GM12864 (cell line): ENCODE data around the gene XG.
"Not testable (repeated sequence)": the region's sequence is repeated elsewhere in the genome, so short reads cannot be mapped to it uniquely, and the experiment has no call there.

Experiments
- DNase-seq: peaks from one replicate; pipeline ENCODE4 v3.0.0-alpha.2; 2011; ENCODE audit warnings: low read depth
- H3K4me3 ChIP-seq: 2 replicates; pipeline ENCODE4 v1.5.1; 2011; ENCODE audit warnings: mild to moderate bottlenecking, low read depth, low read length, control low read depth
- CTCF ChIP-seq: IDR thresholded peaks from 2 replicates; pipeline ENCODE4 v1.5.1; 2011; ENCODE audit warnings: low read depth, mild to moderate bottlenecking, moderate library complexity, low read length, control low read depth, inconsistent platforms; ENCODE audit errors: missing control alignments

XG gene

DNA sequence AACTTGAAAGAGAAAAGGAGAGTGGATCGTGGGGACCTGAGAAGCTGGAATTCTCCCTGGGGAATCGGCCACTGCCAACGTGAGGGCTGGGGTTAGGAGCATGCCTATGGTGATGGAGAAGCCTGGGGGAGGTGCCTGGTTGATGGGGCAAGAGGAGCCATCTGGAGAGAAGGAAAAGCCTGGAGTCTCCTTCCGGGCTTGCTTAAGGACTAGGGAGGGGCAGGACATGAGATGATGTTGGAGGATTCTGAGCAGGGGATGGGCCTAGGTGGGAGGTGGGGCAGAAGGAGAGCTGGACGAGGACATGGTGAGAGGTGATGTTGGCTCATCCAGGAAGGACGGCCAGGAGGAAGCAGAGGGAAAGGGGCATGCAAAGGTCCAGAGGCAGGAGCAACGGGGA lies 41.9 kb downstream of the XG start:
- TF ChIP-seq CTCF: no peak
- no peak for DNase-seq
- H3K4me3 ChIP-seq: no peak overlapping the region

DNA sequence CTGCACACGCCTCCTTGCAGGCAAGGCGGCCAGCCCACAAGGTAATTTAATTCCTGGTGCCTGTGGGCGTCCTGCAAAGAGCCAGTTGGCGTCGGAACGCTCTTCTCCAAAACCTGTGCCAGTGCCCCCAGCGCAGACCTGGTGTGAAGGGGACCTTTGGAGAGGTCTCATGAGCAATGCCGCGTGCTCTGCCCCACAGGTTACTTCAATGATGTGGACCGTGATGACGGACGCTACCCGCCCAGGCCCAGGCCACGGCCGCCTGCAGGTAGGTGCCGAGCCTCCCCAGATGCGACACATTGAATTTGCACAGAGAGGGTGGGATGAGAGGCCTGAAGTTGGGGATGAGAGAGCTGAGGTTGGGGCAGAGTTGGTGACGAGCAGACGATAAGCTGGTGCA lies 42.5 kb downstream of the XG start:
- no peak for TF ChIP-seq CTCF
- H3K4me3 ChIP-seq: no peak overlapping the region
- no peak for DNase-seq

- not testable (repeated sequence) for H3K4me3 ChIP-seq, DNase-seq
Measured at GRCh38 chrX:2796808-2797207, 45.0 kb downstream of the XG start.

DNA sequence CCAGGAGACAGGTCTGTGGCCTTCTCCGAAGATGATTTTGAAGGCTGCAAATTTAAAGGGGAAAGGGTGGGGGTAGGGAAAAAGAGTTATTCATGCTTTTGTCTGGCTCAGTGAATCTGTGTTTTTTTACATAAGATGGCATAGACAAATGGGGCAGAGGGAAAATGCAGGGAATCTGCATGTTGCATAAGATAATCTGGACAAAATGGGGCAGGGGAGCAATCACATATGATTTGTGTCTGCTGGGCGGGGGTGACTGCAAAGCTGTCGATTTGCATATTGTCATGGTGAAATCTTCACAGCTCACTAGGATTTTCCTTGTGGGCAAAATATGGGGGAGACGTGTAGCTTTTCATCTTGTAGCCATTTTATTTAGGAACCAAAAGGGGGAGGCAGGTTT lies 47.5 kb downstream of the XG start:
- no peak overlapping the region for H3K4me3 ChIP-seq
- no peak for DNase-seq
- no peak for TF ChIP-seq CTCF

DNA sequence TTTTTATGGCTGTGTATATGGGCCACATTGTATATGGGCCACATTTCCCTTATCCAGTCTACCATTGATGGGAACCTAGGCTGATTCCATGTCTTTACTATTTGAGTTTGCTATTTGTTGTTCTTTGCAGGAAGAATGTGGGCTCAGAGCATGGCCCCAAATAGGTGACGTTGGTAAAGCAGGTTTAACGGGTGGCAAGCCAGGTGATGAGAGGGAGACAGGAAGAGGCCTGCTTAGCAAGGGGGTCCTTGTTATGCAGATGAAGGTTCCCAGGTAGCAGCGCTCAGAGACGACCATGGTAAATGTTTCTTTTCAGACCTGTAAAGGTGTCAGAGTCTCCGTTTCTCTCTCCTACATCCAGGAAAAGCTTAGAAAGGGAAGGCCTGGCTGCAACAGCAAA lies 48.1 kb downstream of the XG start:
- DNase-seq, H3K4me3 ChIP-seq: not testable (repeated sequence)

GRCh38 chrX:2801223-2801622 lies 49.4 kb downstream of the XG start:
- no peak for TF ChIP-seq CTCF
- no peak overlapping the region for H3K4me3 ChIP-seq
- no peak for DNase-seq

GRCh38 chrX:2802376-2803090 lies 50.7 kb downstream of the XG start:
- not testable (repeated sequence) for DNase-seq, H3K4me3 ChIP-seq

- H3K4me3 ChIP-seq, DNase-seq: not testable (repeated sequence)
Measured at GRCh38 chrX:2803486-2803885, 51.6 kb downstream of the XG start.

DNA sequence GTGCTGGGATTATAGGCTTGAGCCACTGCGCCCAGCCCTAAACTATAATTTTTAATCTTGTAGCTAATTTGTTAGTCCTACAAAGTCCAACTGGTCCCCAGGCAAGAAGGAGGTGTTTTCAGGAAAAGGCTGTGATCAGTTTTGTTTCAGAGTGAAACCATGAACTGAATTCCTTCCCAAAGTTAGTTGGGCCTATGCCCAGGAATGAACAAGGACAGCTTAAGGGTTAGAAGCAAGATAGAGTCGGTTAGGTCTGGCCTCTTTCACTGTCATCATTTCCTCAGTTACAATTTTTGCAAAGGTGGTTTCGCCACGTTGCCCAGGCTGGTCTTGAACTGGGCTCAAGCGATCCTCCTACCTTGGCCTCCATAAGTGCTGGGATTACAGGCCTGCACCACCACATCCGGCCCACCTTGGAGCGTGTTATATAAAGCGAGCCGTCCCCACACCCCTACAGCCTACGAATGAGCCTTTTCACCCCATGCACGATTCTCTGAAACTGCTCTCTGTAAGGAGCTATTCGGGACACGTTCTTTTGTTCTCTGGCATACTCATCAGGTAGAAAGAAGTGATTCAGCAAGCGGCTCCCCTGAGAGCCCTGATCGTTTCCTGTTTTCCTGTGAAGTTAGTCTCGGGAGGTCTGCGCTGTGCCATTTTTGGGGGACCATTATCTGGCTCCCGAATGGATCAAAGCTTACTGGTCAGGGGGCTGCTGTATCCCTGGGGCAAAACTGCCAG lies 52.4 kb downstream of the XG start:
- not testable (repeated sequence) for H3K4me3 ChIP-seq, DNase-seq

- not testable (repeated sequence) for H3K4me3 ChIP-seq
Measured at GRCh38 chrX:2804858-2805257, 53.0 kb downstream of the XG start.

More at GRCh38 chrX:2804858-2805257, 53.0 kb downstream of the XG start:
- not testable (repeated sequence) for DNase-seq
